K562 (cell line): ENCODE results near the gene GTSE1. TPM values are rescaled to one million over a fixed set of nuclear protein-coding genes. Genes with fewer than 3 reads are reported as not detected.

ENCODE experiments used
- CBFB ChIP-seq: sonication (generic); formaldehyde crosslinking; IDR thresholded peaks from 2 replicates; pipeline ENCODE4 v1.4.0; 2020; ENCODE audit warnings: mild to moderate bottlenecking, missing genetic modification reagents
- MECOM ChIP-seq: fragments of 250-450 bp; sonication (Bioruptor Pico); IDR thresholded peaks from 2 replicates; pipeline ENCODE4 v1.8.0; 2022; ENCODE audit warnings: inconsistent platforms
- NCOR1 ChIP-seq: fragments of 450-650 bp; IDR thresholded peaks from 2 replicates; pipeline ENCODE4 v1.6.1; 2016; ENCODE audit warnings: mild to moderate bottlenecking, moderate library complexity
- PHF8 ChIP-seq: fragments of 200-600 bp; sonication (generic); IDR thresholded peaks from 2 replicates; pipeline ENCODE4 v1.6.1; 2012; ENCODE audit warnings: mixed run types, mild to moderate bottlenecking, inconsistent platforms, low read length, moderate library complexity, borderline replicate concordance
- PML ChIP-seq: IDR thresholded peaks from 2 replicates; pipeline ENCODE4 v1.6.1; 2012; ENCODE audit warnings: low read length, inconsistent platforms
- POLR2G ChIP-seq: fragments of 200-400 bp; formaldehyde crosslinking; IDR thresholded peaks from 2 replicates; pipeline ENCODE4 v1.6.1; 2017; ENCODE audit warnings: low read depth, mild to moderate bottlenecking, antibody characterized with exemption, low read length, moderate library complexity
- PTTG1 ChIP-seq: fragments of 450-650 bp; IDR thresholded peaks from 2 replicates; pipeline ENCODE4 v1.6.1; 2016; ENCODE audit warnings: low read depth, mild to moderate bottlenecking, missing genetic modification characterization, missing compliant biosample characterization
- SMAD4 ChIP-seq: fragments of 250-450 bp; sonication (Bioruptor Pico); conservative IDR thresholded peaks from 2 replicates; pipeline ENCODE4 v1.8.0; 2021; ENCODE audit warnings: inconsistent platforms, mild to moderate bottlenecking, moderate library complexity
- YY1 ChIP-seq, 3 experiments: IDR thresholded peaks; 2 replicates each; pipeline ENCODE4 v1.6.1; 2011; ENCODE audit warnings: low read length in 2 of 3, mild to moderate bottlenecking in 2 of 3, moderate library complexity in 2 of 3, borderline replicate concordance in 1 of 3, control low read depth in 1 of 3, low read depth in 1 of 3; ENCODE audit not compliant: insufficient read depth in 3 of 3, insufficient replicate concordance in 2 of 3, control insufficient read depth in 1 of 3, insufficient read length in 1 of 3; ENCODE audit errors: extremely low read depth in 1 of 3
- ZBTB7A ChIP-seq: IDR thresholded peaks from 2 replicates; pipeline ENCODE4 v1.6.1; 2011; ENCODE audit warnings: low read depth, mild to moderate bottlenecking, low read length, moderate library complexity, borderline replicate concordance; ENCODE audit not compliant: control insufficient read depth
- ZFX ChIP-seq: sonication (generic); formaldehyde crosslinking; IDR thresholded peaks from 2 replicates; pipeline ENCODE4 v1.8.0; 2022; ENCODE audit warnings: mild to moderate bottlenecking, missing genetic modification reagents, moderate library complexity
- polyA plus RNA-seq, 8 experiments: library from polyadenylated mRNA; depleted of rRNA in 4 of 8; stranded (reverse) in 5 of 8; unstranded in 3 of 8; fragments of >200 nt; fragmentation: Nextera tagmentation in 2 of 8; fragmentation: Illumina TruSeq in 1 of 8; extraction: Ambion mirVana in 2 of 8; extraction: Trizol in 1 of 8; gene quantifications; 2 replicates each; pipeline versions ENCODE4 v1.2.1 to v1.2.3, GENCODE V29; 2011 to 2014; ENCODE audit warnings: inconsistent platforms in 1 of 8, missing spikeins in 1 of 8
- total RNA-seq, 7 experiments: library from RNA; depleted of rRNA in 6 of 7; stranded (reverse); fragments of >200 nt in 6 of 7; fragmentation: Illumina TruSeq in 2 of 7; extraction: Trizol in 2 of 7; gene quantifications; 2 replicates each; pipeline versions ENCODE4 v1.2.1 to v1.2.3, GENCODE V29; 2011 to 2021; ENCODE audit warnings: low replicate concordance in 1 of 7
- TF ChIP-seq, protein P1 (sequence below), 2 experiments: fragments of 450-650 bp; IDR thresholded peaks; 2 replicates each; pipeline ENCODE4 v1.6.1; 2016
- TF ChIP-seq, protein P2 (sequence below): fragments of 250-450 bp; sonication (Bioruptor Pico); IDR thresholded peaks from 2 replicates; pipeline ENCODE4 v1.6.1; 2021; ENCODE audit warnings: mild to moderate bottlenecking
- TF ChIP-seq, protein P3 (sequence below), 2 experiments: fragments of 450-650 bp; conservative IDR thresholded peaks; 2 replicates each; pipeline ENCODE4 v1.6.1; 2017; ENCODE audit warnings: mild to moderate bottlenecking in 2 of 2, moderate library complexity in 2 of 2
- TF ChIP-seq, protein P4 (sequence below): sonication (generic); formaldehyde crosslinking; IDR thresholded peaks from 2 replicates; pipeline ENCODE4 v1.8.0; 2022; ENCODE audit warnings: mild to moderate bottlenecking, missing genetic modification reagents

Gene GTSE1
- total and polyA plus RNA-seq, 9 of the 15 experiments (the other 6 are each of a cell fraction or from before 2014, with no cell fraction given): 2.5 to 22.5 (median 12.9) TPM

DNA sequence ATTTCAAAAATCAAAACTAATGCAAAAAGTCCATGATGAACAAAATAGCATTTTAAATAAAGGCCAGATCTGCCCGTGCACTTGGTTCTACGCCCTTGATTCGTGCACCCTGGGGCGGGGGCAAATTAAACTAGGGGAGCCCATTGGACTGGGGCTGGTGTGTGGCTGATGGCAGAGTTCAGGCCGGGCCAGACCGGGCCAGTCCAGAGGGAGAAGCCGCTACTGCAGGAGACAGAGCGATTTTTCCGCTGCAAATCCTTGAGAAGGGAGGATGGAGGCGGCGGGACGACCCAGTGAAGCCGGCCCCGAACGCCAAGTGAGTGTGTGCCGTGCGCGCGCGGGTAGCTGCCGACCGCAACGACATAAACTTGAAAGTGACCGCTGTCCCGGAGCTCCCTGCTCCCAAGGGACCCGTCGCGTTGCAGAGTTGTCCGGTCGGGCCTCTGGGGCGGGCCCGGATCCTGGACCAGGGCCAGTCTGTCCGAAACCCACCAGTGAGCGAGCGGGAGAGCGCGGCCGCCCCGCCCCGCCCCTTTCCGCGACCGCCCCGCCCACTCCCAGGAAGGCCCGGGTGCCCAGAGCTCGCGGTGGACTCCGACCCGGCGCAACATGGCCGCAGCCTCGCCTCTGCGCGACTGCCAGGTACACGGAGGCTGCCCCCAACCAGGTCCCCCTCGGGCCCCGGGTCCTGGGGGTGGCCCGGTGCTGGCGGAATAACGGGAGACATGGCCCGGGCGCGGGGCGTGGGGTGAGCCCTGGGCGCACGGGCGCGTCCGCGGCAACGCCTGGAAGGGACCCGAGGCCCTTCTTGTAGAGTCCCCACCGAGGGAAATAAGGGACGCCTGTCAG is 29.0 kb upstream of the GTSE1 start, which contains the start of gene TTC38 (continued):
- TF ChIP-seq, protein P1, sequence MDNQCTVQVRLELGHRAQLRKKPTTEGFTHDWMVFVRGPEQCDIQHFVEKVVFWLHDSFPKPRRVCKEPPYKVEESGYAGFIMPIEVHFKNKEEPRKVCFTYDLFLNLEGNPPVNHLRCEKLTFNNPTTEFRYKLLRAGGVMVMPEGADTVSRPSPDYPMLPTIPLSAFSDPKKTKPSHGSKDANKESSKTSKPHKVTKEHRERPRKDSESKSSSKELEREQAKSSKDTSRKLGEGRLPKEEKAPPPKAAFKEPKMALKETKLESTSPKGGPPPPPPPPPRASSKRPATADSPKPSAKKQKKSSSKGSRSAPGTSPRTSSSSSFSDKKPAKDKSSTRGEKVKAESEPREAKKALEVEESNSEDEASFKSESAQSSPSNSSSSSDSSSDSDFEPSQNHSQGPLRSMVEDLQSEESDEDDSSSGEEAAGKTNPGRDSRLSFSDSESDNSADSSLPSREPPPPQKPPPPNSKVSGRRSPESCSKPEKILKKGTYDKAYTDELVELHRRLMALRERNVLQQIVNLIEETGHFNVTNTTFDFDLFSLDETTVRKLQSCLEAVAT (IDR thresholded peaks at IDR 0.05): 0 out of 4 replicates have a peak, but pooled peaks of 1 of the 2 experiments have one; percentile 12
- TF ChIP-seq, protein P2, sequence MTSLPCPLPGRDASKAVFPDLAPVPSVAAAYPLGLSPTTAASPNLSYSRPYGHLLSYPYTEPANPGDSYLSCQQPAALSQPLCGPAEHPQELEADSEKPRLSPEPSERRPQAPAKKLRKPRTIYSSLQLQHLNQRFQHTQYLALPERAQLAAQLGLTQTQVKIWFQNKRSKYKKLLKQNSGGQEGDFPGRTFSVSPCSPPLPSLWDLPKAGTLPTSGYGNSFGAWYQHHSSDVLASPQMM (CRISPR knock-in tag): no peak
- TF ChIP-seq, protein P3, sequence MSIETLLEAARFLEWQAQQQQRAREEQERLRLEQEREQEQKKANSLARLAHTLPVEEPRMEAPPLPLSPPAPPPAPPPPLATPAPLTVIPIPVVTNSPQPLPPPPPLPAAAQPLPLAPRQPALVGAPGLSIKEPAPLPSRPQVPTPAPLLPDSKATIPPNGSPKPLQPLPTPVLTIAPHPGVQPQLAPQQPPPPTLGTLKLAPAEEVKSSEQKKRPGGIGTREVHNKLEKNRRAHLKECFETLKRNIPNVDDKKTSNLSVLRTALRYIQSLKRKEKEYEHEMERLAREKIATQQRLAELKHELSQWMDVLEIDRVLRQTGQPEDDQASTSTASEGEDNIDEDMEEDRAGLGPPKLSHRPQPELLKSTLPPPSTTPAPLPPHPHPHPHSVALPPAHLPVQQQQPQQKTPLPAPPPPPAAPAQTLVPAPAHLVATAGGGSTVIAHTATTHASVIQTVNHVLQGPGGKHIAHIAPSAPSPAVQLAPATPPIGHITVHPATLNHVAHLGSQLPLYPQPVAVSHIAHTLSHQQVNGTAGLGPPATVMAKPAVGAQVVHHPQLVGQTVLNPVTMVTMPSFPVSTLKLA (conservative IDR thresholded peaks at IDR 0.05): peak in 1 of 2 experiments; percentile 59; a peak in 2 of 4 replicates
- TF ChIP-seq MECOM (CRISPR knock-in tag): no peak
- no peak for TF ChIP-seq NCOR1
- TF ChIP-seq ZBTB7A: peak; percentile 34; the same call in 1 of the 2 replicates
- TF ChIP-seq PML: 0 out of 2 replicates have a peak, but pooled peaks have one; percentile 52
- peak; percentile 92 for TF ChIP-seq POLR2G
- TF ChIP-seq CBFB: no peak
- peak; percentile 78 for TF ChIP-seq ZFX (CRISPR knock-in tag)
- TF ChIP-seq, protein P4, sequence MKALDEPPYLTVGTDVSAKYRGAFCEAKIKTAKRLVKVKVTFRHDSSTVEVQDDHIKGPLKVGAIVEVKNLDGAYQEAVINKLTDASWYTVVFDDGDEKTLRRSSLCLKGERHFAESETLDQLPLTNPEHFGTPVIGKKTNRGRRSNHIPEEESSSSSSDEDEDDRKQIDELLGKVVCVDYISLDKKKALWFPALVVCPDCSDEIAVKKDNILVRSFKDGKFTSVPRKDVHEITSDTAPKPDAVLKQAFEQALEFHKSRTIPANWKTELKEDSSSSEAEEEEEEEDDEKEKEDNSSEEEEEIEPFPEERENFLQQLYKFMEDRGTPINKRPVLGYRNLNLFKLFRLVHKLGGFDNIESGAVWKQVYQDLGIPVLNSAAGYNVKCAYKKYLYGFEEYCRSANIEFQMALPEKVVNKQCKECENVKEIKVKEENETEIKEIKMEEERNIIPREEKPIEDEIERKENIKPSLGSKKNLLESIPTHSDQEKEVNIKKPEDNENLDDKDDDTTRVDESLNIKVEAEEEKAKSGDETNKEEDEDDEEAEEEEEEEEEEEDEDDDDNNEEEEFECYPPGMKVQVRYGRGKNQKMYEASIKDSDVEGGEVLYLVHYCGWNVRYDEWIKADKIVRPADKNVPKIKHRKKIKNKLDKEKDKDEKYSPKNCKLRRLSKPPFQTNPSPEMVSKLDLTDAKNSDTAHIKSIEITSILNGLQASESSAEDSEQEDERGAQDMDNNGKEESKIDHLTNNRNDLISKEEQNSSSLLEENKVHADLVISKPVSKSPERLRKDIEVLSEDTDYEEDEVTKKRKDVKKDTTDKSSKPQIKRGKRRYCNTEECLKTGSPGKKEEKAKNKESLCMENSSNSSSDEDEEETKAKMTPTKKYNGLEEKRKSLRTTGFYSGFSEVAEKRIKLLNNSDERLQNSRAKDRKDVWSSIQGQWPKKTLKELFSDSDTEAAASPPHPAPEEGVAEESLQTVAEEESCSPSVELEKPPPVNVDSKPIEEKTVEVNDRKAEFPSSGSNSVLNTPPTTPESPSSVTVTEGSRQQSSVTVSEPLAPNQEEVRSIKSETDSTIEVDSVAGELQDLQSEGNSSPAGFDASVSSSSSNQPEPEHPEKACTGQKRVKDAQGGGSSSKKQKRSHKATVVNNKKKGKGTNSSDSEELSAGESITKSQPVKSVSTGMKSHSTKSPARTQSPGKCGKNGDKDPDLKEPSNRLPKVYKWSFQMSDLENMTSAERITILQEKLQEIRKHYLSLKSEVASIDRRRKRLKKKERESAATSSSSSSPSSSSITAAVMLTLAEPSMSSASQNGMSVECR: no peak
- peak; percentile 44 to 88 (median 79) for TF ChIP-seq YY1 (IDR thresholded peaks at IDR 0.05; ENCODE audit: borderline replicate concordance in 1 of 3, control insufficient read depth in 1 of 3, extremely low read depth in 1 of 3, insufficient read depth in 3 of 3, insufficient read length in 1 of 3, insufficient replicate concordance in 2 of 3, low read depth in 1 of 3, low read length in 2 of 3)
- peak; percentile 84; the same call in 1 of the 2 replicates for TF ChIP-seq PHF8
- no peak for TF ChIP-seq PTTG1
- TF ChIP-seq SMAD4 (CRISPR knock-in tag): no peak
